Lung (tissue), 12 donors: Measurements from ENCODE around the gene CDKL4. TPM values are rescaled to one million over a fixed set of nuclear protein-coding genes. Genes with fewer than 3 reads are reported as not detected.

Experiments used
- ATAC-seq: fragments of 200-7000 bp; cut with Tn5 transposase; one replicate; pipeline ENCODE4 v1.9.1; 2020; ENCODE audit warnings: moderate number of reproducible peaks; ENCODE audit not compliant: insufficient read depth, low FRiP score
- DNase-seq, 3 donors: peaks; one replicate each; pipeline ENCODE4 v3.0.0-alpha.2; 2013 to 2017
- H3K27ac ChIP-seq, 2 donors: one replicate each; pipeline ENCODE4 v1.5.1; 2013; ENCODE audit warnings: mild to moderate bottlenecking in 2 of 2, moderate library complexity in 2 of 2, control low read depth in 1 of 2, inconsistent platforms in 1 of 2, low read depth in 1 of 2, low read length in 1 of 2
- H3K27me3 ChIP-seq, 3 donors: one replicate each; pipeline ENCODE4 v1.5.1; 2013; ENCODE audit warnings: low read length in 2 of 3; ENCODE audit not compliant: control insufficient read depth in 3 of 3, insufficient read depth in 3 of 3
- H3K36me3 ChIP-seq, 4 donors: one replicate each; pipeline ENCODE4 v1.5.1; 2013; ENCODE audit warnings: low read length in 4 of 4, mild to moderate bottlenecking in 1 of 4, moderate library complexity in 1 of 4; ENCODE audit not compliant: control insufficient read depth in 4 of 4, insufficient read depth in 4 of 4
- H3K4me1 ChIP-seq, 5 donors: one replicate each; pipeline ENCODE4 v1.5.1; 2013; ENCODE audit warnings: low read length in 5 of 5, mild to moderate bottlenecking in 2 of 5, moderate library complexity in 1 of 5; ENCODE audit not compliant: control insufficient read depth in 5 of 5, insufficient read depth in 5 of 5
- H3K4me3 ChIP-seq: one replicate; pipeline ENCODE4 v1.5.1; 2013; ENCODE audit warnings: mild to moderate bottlenecking, control low read depth, moderate library complexity
- H3K9ac ChIP-seq, 2 donors: one replicate each; pipeline ENCODE4 v1.5.1; 2013; ENCODE audit warnings: low read length in 2 of 2, control low read depth in 1 of 2; ENCODE audit not compliant: insufficient read depth in 1 of 2
- H3K9me3 ChIP-seq, 4 donors: one replicate each; pipeline ENCODE4 v1.5.1; 2013; ENCODE audit warnings: low read length in 3 of 4, mild to moderate bottlenecking in 1 of 4, moderate library complexity in 1 of 4; ENCODE audit not compliant: control insufficient read depth in 4 of 4, insufficient read depth in 3 of 4
- WGBS, 2 donors: extraction: QIAGEN DNeasy Blood & Tissue Kit; methylation state at CpG; one replicate each; pipeline ENCODE4 v1.1.7; 2013; 5-methylcytosine and 5-hydroxymethylcytosine counted together
- polyA plus RNA-seq, 2 donors: library from polyadenylated mRNA; stranded (reverse); fragments of 200-250 nt; gene quantifications; one replicate each; pipeline ENCODE4 v1.2.1, GENCODE V29; 2013
- total RNA-seq, 2 donors: library from RNA; depleted of rRNA in 1 of 2; stranded (reverse); fragments of >200 nt in 1 of 2; gene quantifications; one replicate each; pipeline ENCODE4 v1.2.1, GENCODE V29; 2014 to 2021
- TF ChIP-seq, protein P1 (sequence below): IDR thresholded peaks from 2 replicates; pipeline ENCODE4 v1.5.1; 2012; ENCODE audit warnings: mild to moderate bottlenecking; ENCODE audit errors: control extremely low read depth, extremely low read depth
- donor health status: control.
- donor health status: control.
- donor health status: Bipolar disorder and iron deficiency.
- donor health status: healthy.
- donor health status: DM: yes; HTN: yes; CAD: no.

Gene CDKL4
- total and polyA plus RNA-seq, 4 donors: 0.10 to 6.5 (median 1.0) TPM

DNA sequence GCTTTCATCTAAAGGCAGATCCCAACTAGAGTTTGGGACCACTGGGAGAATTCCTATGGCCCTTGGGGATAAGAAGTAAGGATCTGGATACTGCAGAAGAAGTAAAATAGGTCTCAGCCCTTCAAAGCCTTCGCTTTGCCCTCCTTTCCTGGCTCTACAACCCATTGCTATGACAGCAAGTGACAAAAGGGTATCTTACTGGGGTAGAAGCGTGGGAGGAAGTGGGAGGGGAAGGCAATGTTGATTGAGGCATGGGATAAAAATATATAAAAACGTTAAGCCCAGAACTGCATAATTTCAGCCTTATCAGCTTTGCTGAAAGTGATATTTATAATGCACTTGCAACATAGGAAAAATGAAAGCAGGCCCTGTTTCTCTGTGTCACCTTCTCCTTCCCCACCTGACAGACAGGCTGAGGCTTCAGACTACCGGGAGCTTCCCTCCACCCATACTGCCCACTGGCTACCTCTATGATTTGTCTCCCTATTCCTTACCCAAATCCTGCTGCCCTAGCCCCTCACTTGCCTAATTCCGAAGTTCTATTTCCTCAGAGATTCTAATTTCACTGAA, 108.0 kb downstream of the CDKL4 start:
- H3K27me3 ChIP-seq: no peaks in the 10 kb centered on the region
- peaks cover 0 to 2% (median 0%) of the 10 kb centered on the region in 4 donors for H3K9me3 ChIP-seq
- no peak for ATAC-seq
- no peaks in the 10 kb centered on the region for H3K36me3 ChIP-seq
- peaks cover 0 to 4% (median 0%) of the 10 kb centered on the region in 5 donors for H3K4me1 ChIP-seq
- H3K27ac ChIP-seq: no peak overlapping the region
- H3K4me3 ChIP-seq: no peak overlapping the region
- DNase-seq: no peak
- 62 to 64% methylated on average over 5 of the region's 5 CpGs for WGBS, 2 donors
- no peak overlapping the region for H3K9ac ChIP-seq
- TF ChIP-seq, protein P1, sequence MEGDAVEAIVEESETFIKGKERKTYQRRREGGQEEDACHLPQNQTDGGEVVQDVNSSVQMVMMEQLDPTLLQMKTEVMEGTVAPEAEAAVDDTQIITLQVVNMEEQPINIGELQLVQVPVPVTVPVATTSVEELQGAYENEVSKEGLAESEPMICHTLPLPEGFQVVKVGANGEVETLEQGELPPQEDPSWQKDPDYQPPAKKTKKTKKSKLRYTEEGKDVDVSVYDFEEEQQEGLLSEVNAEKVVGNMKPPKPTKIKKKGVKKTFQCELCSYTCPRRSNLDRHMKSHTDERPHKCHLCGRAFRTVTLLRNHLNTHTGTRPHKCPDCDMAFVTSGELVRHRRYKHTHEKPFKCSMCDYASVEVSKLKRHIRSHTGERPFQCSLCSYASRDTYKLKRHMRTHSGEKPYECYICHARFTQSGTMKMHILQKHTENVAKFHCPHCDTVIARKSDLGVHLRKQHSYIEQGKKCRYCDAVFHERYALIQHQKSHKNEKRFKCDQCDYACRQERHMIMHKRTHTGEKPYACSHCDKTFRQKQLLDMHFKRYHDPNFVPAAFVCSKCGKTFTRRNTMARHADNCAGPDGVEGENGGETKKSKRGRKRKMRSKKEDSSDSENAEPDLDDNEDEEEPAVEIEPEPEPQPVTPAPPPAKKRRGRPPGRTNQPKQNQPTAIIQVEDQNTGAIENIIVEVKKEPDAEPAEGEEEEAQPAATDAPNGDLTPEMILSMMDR: no peak

DNA sequence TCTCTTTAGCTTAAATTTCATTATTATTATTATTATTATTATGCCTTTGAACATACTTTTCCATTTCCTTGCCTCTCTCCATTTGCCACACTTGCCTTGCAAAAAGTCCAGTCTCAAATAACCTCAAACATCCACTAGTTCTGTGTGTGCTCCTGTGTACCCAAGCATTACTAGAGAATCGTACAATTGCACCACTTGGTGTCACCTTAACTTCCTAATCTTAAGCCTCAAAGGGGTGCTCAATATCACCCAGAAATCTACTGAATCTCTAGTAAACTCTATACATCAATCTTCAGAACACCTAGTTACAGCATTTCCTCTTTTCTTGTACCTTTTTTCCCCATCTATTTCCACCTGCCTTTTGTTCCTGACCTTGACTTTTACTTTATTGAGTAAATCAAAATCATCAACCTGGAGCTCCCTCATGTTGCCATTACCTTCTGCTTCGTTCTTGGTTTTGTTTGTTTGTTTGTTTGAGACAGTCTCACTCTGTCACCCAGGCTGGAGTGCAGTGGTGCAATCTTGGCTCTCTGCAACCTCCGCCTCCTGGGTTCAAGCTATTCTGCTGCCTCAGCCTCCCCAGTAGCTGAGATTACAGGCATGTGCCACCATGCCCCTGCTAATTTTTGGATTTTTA, 110.4 kb downstream of the CDKL4 start:
- no peak for DNase-seq
- 75 to 83% methylated on average over 3 of the region's 3 CpGs for WGBS, 2 donors
- H3K4me3 ChIP-seq: no peak overlapping the region
- H3K9ac ChIP-seq: no peak overlapping the region
- H3K4me1 ChIP-seq: peaks cover 0 to 2% (median 0%) of the 10 kb centered on the region in 5 donors
- no peak overlapping the region for H3K27ac ChIP-seq
- TF ChIP-seq, protein P1: no peak
- no peaks in the 10 kb centered on the region for H3K27me3 ChIP-seq
- H3K36me3 ChIP-seq: no peaks in the 10 kb centered on the region
- no peak for ATAC-seq
- peaks cover 0 to 2% (median 0%) of the 10 kb centered on the region in 4 donors for H3K9me3 ChIP-seq

DNA sequence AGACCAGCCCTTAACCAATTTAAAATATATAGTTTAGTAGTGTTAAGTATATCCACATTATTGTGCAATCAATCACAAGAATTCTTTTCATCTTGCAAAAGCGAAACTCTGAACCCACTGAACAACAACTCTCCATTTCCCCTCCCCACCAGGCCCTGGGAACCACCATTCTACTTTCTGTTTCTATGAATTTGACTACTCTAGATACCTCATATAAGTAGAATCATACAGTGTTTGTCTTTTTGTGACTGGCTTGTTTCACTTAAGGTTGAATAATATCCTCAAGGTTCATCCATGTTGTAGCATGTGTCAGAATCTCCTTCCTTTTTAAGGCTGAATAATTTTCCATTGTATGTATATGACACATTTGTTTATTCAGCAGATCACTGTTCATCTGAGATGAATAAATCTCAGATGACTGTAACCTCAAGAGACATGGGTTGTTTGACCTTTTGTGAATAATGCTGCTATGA, 114.8 kb downstream of the CDKL4 start:
- ATAC-seq (no peak), DNase-seq (no peak)
- peaks cover 0 to 2% (median 0%) of the 10 kb centered on the region in 4 donors for H3K9me3 ChIP-seq
- no peak overlapping the region for H3K27ac ChIP-seq
- H3K27me3 ChIP-seq: no peaks in the 10 kb centered on the region
- H3K36me3 ChIP-seq: no peaks in the 10 kb centered on the region
- no peak overlapping the region for H3K4me3 ChIP-seq
- H3K4me1 ChIP-seq: peaks cover 0 to 19% (median 4%) of the 10 kb centered on the region in 5 donors
- TF ChIP-seq, protein P1: no peak
- WGBS, 2 donors: 8 to 38% methylated on average over 1 of the region's 1 CpG
- no peak overlapping the region for H3K9ac ChIP-seq
